ENCODE results near the gene ECE1.

The ECE1 gene

GRCh38 chr1:21295545-21295944 lies 5.3 kb upstream of the ECE1 start:
- Histone ChIP-seq H3K4ac (ENCODE audit: low read depth, low read length) (no peak overlapping the region), H3K4me2 (ENCODE audit: low read length) (no peak overlapping the region), H2AK5ac (ENCODE audit: low read length) (no peak overlapping the region), H3K9me3 (ENCODE audit: insufficient read depth, low read depth, low read length) (no peaks in the 10 kb centered on the region), H3K9ac (ENCODE audit: low read length) (no peak overlapping the region), H3K18ac (ENCODE audit: low read length) (no peak overlapping the region), H3K27me3 (ENCODE audit: insufficient read depth, low read length) (no peaks in the 10 kb centered on the region), H3K79me1 (ENCODE audit: low read length) (no peaks in the 10 kb centered on the region), H3K4me3 (ENCODE audit: low read depth, low read length) (no peak overlapping the region), H4K12ac (ENCODE audit: low read depth, low read length) (no peak overlapping the region), H3K79me2 (ENCODE audit: control insufficient read depth, insufficient read depth, low read length, poor library complexity) (no peaks in the 10 kb centered on the region), H2BK5ac (ENCODE audit: low read depth, low read length, poor library complexity) (no peak overlapping the region), H2AFZ (ENCODE audit: insufficient read depth, low read length, poor library complexity) (no peak overlapping the region), H3K23ac (ENCODE audit: low read length) (no peak overlapping the region), H4K8ac (ENCODE audit: low read depth, low read length) (no peak overlapping the region), H4K91ac (ENCODE audit: low read depth, low read length) (no peak overlapping the region), H3K4me1 (ENCODE audit: control insufficient read depth in 1 of 2, insufficient read depth in 2 of 2, low read length in 2 of 2) (peaks cover 0 to 1% of the 10 kb centered on the region in 2 experiments), H3K27ac (ENCODE audit: low read depth, low read length) (no peak overlapping the region), H2BK12ac (ENCODE audit: low read length) (no peak overlapping the region), H2BK120ac (ENCODE audit: insufficient read depth, low read length, poor library complexity) (no peak overlapping the region), H3K14ac (ENCODE audit: low read length) (no peak overlapping the region), H3K36me3 (ENCODE audit: control insufficient read depth in 1 of 2, insufficient read depth in 2 of 2, low read length in 2 of 2) (no peaks in the 10 kb centered on the region)
- no peak for DNase-seq
- no CpG with 5 or more reads among the region's 6 CpGs for WGBS (ENCODE audit: extremely low coverage, insufficient coverage, insufficient read length)

- Histone ChIP-seq H3K18ac (ENCODE audit: low read length) (no peak overlapping the region), H3K9me3 (ENCODE audit: insufficient read depth, low read depth, low read length) (no peaks in the 10 kb centered on the region)
- WGBS (ENCODE audit: extremely low coverage, insufficient coverage, insufficient read length), result no CpG with 5 or more reads among the region's 1 CpG
Observed at GRCh38 chr1:21295002-21295401, 4.7 kb upstream of the ECE1 start.

GRCh38 chr1:21294266-21294989 lies 4.2 kb upstream of the ECE1 start:
- Histone ChIP-seq H3K4me1 (ENCODE audit: control insufficient read depth in 1 of 2, insufficient read depth in 2 of 2, low read length in 2 of 2) (peaks cover 3 to 6% of the 10 kb centered on the region in 2 experiments), H3K4ac (ENCODE audit: low read depth, low read length) (no peak overlapping the region), H4K8ac (ENCODE audit: low read depth, low read length) (no peak overlapping the region), H3K4me2 (ENCODE audit: low read length) (no peak overlapping the region), H3K4me3 (ENCODE audit: low read depth, low read length) (no peak overlapping the region), H2AFZ (ENCODE audit: insufficient read depth, low read length, poor library complexity) (no peak overlapping the region), H3K79me2 (ENCODE audit: control insufficient read depth, insufficient read depth, low read length, poor library complexity) (peaks cover 6% of the 10 kb centered on the region), H2BK12ac (ENCODE audit: low read length) (no peak overlapping the region), H3K79me1 (ENCODE audit: low read length) (peaks cover 5% of the 10 kb centered on the region), H3K36me3 (ENCODE audit: control insufficient read depth in 1 of 2, insufficient read depth in 2 of 2, low read length in 2 of 2) (no peaks in the 10 kb centered on the region), H4K12ac (ENCODE audit: low read depth, low read length) (no peak overlapping the region), H3K18ac (ENCODE audit: low read length) (no peak overlapping the region), H3K9me3 (ENCODE audit: insufficient read depth, low read depth, low read length) (no peaks in the 10 kb centered on the region), H2AK5ac (ENCODE audit: low read length) (no peak overlapping the region), H2BK5ac (ENCODE audit: low read depth, low read length, poor library complexity) (no peak overlapping the region), H3K9ac (ENCODE audit: low read length) (no peak overlapping the region), H3K14ac (ENCODE audit: low read length) (no peak overlapping the region), H3K23ac (ENCODE audit: low read length) (no peak overlapping the region), H3K27ac (ENCODE audit: low read depth, low read length) (no peak overlapping the region), H3K27me3 (ENCODE audit: insufficient read depth, low read length) (no peaks in the 10 kb centered on the region), H4K91ac (ENCODE audit: low read depth, low read length) (no peak overlapping the region), H2BK120ac (ENCODE audit: insufficient read depth, low read length, poor library complexity) (no peak overlapping the region)
- peak; percentile 35 for DNase-seq
- WGBS (ENCODE audit: extremely low coverage, insufficient coverage, insufficient read length), result no CpG with 5 or more reads among the region's 13 CpGs

More at GRCh38 chr1:21295002-21295401, 4.7 kb upstream of the ECE1 start:
- H3K4me3 ChIP-seq (ENCODE audit: low read depth, low read length), result no peak overlapping the region
- peaks cover 0 to 3% of the 10 kb centered on the region in 2 experiments for H3K4me1 ChIP-seq (ENCODE audit: control insufficient read depth in 1 of 2, insufficient read depth in 2 of 2, low read length in 2 of 2)
- H3K4me2 ChIP-seq (ENCODE audit: low read length), result no peak overlapping the region
- peaks cover 2% of the 10 kb centered on the region for H3K79me2 ChIP-seq (ENCODE audit: control insufficient read depth, insufficient read depth, low read length, poor library complexity)
- no peak overlapping the region for H3K14ac ChIP-seq (ENCODE audit: low read length)
- H3K27me3 ChIP-seq (ENCODE audit: insufficient read depth, low read length), result no peaks in the 10 kb centered on the region
- H2AK5ac ChIP-seq (ENCODE audit: low read length), result no peak overlapping the region
- peak in 1 of 2 donors; percentile 21 for DNase-seq
- no peak overlapping the region for H4K8ac ChIP-seq (ENCODE audit: low read depth, low read length)
- H2BK5ac ChIP-seq (ENCODE audit: low read depth, low read length, poor library complexity), result no peak overlapping the region
- H4K12ac ChIP-seq (ENCODE audit: low read depth, low read length), result no peak overlapping the region
- H3K4ac ChIP-seq (ENCODE audit: low read depth, low read length), result no peak overlapping the region
- no peaks in the 10 kb centered on the region for H3K36me3 ChIP-seq (ENCODE audit: control insufficient read depth in 1 of 2, insufficient read depth in 2 of 2, low read length in 2 of 2)
- no peak overlapping the region for H2BK120ac ChIP-seq (ENCODE audit: insufficient read depth, low read length, poor library complexity)
- no peak overlapping the region for H3K9ac ChIP-seq (ENCODE audit: low read length)
- no peak overlapping the region for H3K23ac ChIP-seq (ENCODE audit: low read length)
- no peak overlapping the region for H2BK12ac ChIP-seq (ENCODE audit: low read length)
- no peak overlapping the region for H4K91ac ChIP-seq (ENCODE audit: low read depth, low read length)
- H3K27ac ChIP-seq (ENCODE audit: low read depth, low read length), result no peak overlapping the region
- H3K79me1 ChIP-seq (ENCODE audit: low read length), result peaks cover 2% of the 10 kb centered on the region
- H2AFZ ChIP-seq (ENCODE audit: insufficient read depth, low read length, poor library complexity), result no peak overlapping the region

DNA sequence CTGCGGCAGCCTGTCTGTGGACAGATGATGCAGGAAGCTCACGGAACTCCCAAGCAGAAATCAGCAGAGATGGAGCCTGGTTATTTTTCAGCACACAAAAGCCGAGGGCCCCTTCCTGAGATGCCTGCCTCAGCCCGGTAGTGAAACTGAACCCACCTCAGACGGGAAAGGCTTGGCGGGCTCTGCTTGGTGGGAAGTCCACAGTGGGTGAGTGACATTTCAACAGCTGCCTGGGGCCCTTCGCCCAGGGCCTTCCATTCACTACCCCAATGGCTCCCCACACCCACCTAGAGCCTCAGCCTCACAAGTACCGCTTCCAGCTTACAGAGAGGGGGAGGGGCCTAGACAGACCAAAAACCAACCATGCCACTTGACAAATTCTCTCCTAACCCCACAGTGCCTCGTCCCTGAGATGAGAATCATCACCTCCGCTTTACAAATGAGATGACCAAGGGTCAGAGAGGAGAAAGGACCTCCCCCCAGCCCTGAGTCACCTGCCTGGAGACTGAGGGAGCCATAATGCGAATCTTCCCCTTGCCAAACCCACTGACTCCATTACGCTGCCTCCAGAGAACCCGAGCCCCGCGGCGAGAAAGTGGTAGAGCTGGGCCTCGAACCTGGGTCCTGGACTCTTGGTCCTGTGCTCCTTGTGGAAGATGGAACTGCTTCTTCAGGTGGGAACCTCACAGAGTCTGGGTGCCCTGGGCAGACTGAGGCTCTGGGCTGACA lies 3.4 kb upstream of the ECE1 start:
- H2AK5ac ChIP-seq (ENCODE audit: low read length), result no peak overlapping the region
- no peak overlapping the region for H4K8ac ChIP-seq (ENCODE audit: low read depth, low read length)
- no CpG with 5 or more reads among the region's 17 CpGs for WGBS (ENCODE audit: extremely low coverage, insufficient coverage, insufficient read length)
- no peaks in the 10 kb centered on the region for H3K27me3 ChIP-seq (ENCODE audit: insufficient read depth, low read length)
- no peak overlapping the region for H2BK5ac ChIP-seq (ENCODE audit: low read depth, low read length, poor library complexity)
- H3K23ac ChIP-seq (ENCODE audit: low read length), result no peak overlapping the region
- no peak overlapping the region for H4K12ac ChIP-seq (ENCODE audit: low read depth, low read length)
- H3K9me3 ChIP-seq (ENCODE audit: insufficient read depth, low read depth, low read length), result no peaks in the 10 kb centered on the region
- H3K36me3 ChIP-seq (ENCODE audit: control insufficient read depth in 1 of 2, insufficient read depth in 2 of 2, low read length in 2 of 2), result no peaks in the 10 kb centered on the region
- H2BK120ac ChIP-seq (ENCODE audit: insufficient read depth, low read length, poor library complexity), result no peak overlapping the region
- DNase-seq, result no peak
- H3K18ac ChIP-seq (ENCODE audit: low read length), result no peak overlapping the region
- no peak overlapping the region for H3K4me3 ChIP-seq (ENCODE audit: low read depth, low read length)
- no peak overlapping the region for H3K14ac ChIP-seq (ENCODE audit: low read length)
- no peak overlapping the region for H2BK12ac ChIP-seq (ENCODE audit: low read length)
- H4K91ac ChIP-seq (ENCODE audit: low read depth, low read length), result no peak overlapping the region
- H3K4me1 ChIP-seq (ENCODE audit: control insufficient read depth in 1 of 2, insufficient read depth in 2 of 2, low read length in 2 of 2), result peaks cover 5 to 8% of the 10 kb centered on the region in 2 experiments
- H3K4me2 ChIP-seq (ENCODE audit: low read length), result no peak overlapping the region
- H3K9ac ChIP-seq (ENCODE audit: low read length), result no peak overlapping the region
- H3K79me1 ChIP-seq (ENCODE audit: low read length), result peaks cover 5% of the 10 kb centered on the region
- H2AFZ ChIP-seq (ENCODE audit: insufficient read depth, low read length, poor library complexity), result no peak overlapping the region
- H3K79me2 ChIP-seq (ENCODE audit: control insufficient read depth, insufficient read depth, low read length, poor library complexity), result peaks cover 6% of the 10 kb centered on the region
- no peak overlapping the region for H3K27ac ChIP-seq (ENCODE audit: low read depth, low read length)
- no peak overlapping the region for H3K4ac ChIP-seq (ENCODE audit: low read depth, low read length)

All from trophoblast cell (in vitro differentiated cells and primary cell).